ENCODE results near the gene MAP3K8. TPM values are rescaled to one million over a fixed set of nuclear protein-coding genes. Genes with fewer than 3 reads are reported as not detected.

The MAP3K8 gene
- total and polyA plus RNA-seq, 2 donors (not counting 1 experiment from before 2014, with no cell fraction given), result 97.0 to 99.2 TPM

DNA sequence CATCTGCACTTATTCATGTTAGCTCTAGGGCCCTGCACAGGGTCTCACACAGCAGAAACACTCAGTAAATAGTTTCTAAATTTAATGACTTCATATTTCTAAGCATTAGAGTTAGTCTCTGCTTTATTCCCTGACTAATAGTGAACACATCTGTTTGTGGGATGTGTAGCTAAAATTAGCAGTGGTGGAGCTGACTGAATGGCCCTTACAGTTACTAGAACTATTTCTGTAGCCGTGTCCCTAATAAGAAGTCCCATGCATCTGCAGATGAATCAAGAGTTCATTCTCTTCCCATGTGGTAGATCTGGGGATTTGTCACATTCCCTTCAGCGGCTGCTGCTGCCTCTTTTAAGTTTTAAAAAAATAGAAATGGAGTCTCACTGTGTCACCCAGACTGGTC is 11.7 kb downstream of the MAP3K8 start:
- intact Hi-C loops (cut with micrococcal nuclease), result loop anchor here (5.0 kb wide), 1 partner anchor 33 kb away; no protein-coding TSS in a partner anchor
- Histone ChIP-seq H2AFZ (ENCODE audit: insufficient read depth, low read depth, low read length, poor library complexity, severe bottlenecking) (no peak overlapping the region), H3K4me2 (replicated peaks; ENCODE audit: low read depth, low read length, poor library complexity, severe bottlenecking) (no peak overlapping the region), H3K9me3 (ENCODE audit: control extremely low read depth in 1 of 3, control insufficient read depth in 2 of 3, insufficient read depth in 1 of 3, low read length in 2 of 3) (no peaks in the 10 kb centered on the region), H3K36me3 (replicated peaks in 1 of 2; ENCODE audit: control extremely low read depth in 1 of 2, control insufficient read depth in 1 of 2, extremely low read depth in 1 of 2, insufficient read depth in 2 of 2, low read length in 1 of 2) (peaks cover 6 to 78% of the 10 kb centered on the region in 2 experiments), H3K4me1 (ENCODE audit: control insufficient read depth in 2 of 2, insufficient read depth in 2 of 2, low read length in 2 of 2) (peaks cover 41 to 42% of the 10 kb centered on the region in 2 donors), H3K27ac (ENCODE audit: low read length in 2 of 2) (peak overlapping the region; percentile 8 to 53), H3K79me2 (ENCODE audit: control insufficient read depth, insufficient read depth, low read length) (peaks cover 83% of the 10 kb centered on the region), H4K20me1 (ENCODE audit: control insufficient read depth, insufficient read depth, low read length, poor library complexity, severe bottlenecking) (peaks cover 55% of the 10 kb centered on the region), H3K27me3 (replicated peaks in 1 of 4; ENCODE audit: control extremely low read depth in 1 of 4, control insufficient read depth in 3 of 4, insufficient read depth in 4 of 4, low read length in 3 of 4) (no peaks in the 10 kb centered on the region), H3K9ac (ENCODE audit: low read length) (no peak overlapping the region), H3K4me3 (ENCODE audit: control extremely low read depth in 1 of 5, extremely low read depth in 1 of 5, insufficient read depth in 1 of 5, low read depth in 2 of 5, low read length in 4 of 5) (no peak overlapping the region)
- DNase-seq, result no peak
- no peak for ATAC-seq (ENCODE audit: low read depth)
- Mint-ChIP-seq H3K27ac (peak overlapping the region; percentile 67), H3K4me1 (peaks cover 61% of the 10 kb centered on the region), H3K27me3 (no peaks in the 10 kb centered on the region), H3K4me3 (no peak overlapping the region), H3K9me3 (ENCODE audit: insufficient read depth) (no peaks in the 10 kb centered on the region)
- ChIA-PET CTCF (interaction anchor here (0.7 to 2.2 kb wide), 6 partner anchors 16 to 145 kb away, joined by 3 to 10 read pairs (median 3); no protein-coding TSS in a partner anchor), POLR2A (interaction anchor here (0.7 kb wide), 1 partner anchor 27 kb away, joined by 3 read pairs; no protein-coding TSS in a partner anchor)
- TF ChIP-seq, protein P1, sequence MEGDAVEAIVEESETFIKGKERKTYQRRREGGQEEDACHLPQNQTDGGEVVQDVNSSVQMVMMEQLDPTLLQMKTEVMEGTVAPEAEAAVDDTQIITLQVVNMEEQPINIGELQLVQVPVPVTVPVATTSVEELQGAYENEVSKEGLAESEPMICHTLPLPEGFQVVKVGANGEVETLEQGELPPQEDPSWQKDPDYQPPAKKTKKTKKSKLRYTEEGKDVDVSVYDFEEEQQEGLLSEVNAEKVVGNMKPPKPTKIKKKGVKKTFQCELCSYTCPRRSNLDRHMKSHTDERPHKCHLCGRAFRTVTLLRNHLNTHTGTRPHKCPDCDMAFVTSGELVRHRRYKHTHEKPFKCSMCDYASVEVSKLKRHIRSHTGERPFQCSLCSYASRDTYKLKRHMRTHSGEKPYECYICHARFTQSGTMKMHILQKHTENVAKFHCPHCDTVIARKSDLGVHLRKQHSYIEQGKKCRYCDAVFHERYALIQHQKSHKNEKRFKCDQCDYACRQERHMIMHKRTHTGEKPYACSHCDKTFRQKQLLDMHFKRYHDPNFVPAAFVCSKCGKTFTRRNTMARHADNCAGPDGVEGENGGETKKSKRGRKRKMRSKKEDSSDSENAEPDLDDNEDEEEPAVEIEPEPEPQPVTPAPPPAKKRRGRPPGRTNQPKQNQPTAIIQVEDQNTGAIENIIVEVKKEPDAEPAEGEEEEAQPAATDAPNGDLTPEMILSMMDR (IDR thresholded peaks at IDR 0.05), result no peak
- TF ChIP-seq EZH2 (IDR thresholded peaks at IDR 0.05; ENCODE audit: borderline replicate concordance, insufficient read depth, low read depth, low read length, poor library complexity, severe bottlenecking), result no peak
- 83% methylated on average over 1 of the region's 2 CpGs for WGBS (ENCODE audit: insufficient coverage)

- ATAC-seq (ENCODE audit: low read depth), result no peak
- intact Hi-C loops (cut with micrococcal nuclease), result loop anchor here (1.0 to 5.0 kb wide), 2 partner anchors 8 to 35 kb away; no protein-coding TSS in a partner anchor
- POLR2A ChIA-PET, result interaction anchor here (0.6 kb wide), 2 partner anchors 14 to 19 kb away, joined by 3 read pairs; no protein-coding TSS in a partner anchor
- H3K36me3 ChIP-seq (replicated peaks in 1 of 2; ENCODE audit: control extremely low read depth in 1 of 2, control insufficient read depth in 1 of 2, extremely low read depth in 1 of 2, insufficient read depth in 2 of 2, low read length in 1 of 2), result peaks cover 6 to 78% of the 10 kb centered on the region in 2 experiments
- Mint-ChIP-seq H3K27ac (peak overlapping the region; percentile 28), H3K4me1 (peaks cover 51% of the 10 kb centered on the region), H3K4me3 (peak overlapping the region; percentile 16), H3K27me3 (no peaks in the 10 kb centered on the region), H3K9me3 (ENCODE audit: insufficient read depth) (no peaks in the 10 kb centered on the region)
- H3K4me2 ChIP-seq (replicated peaks; ENCODE audit: low read depth, low read length, poor library complexity, severe bottlenecking), result peak overlapping the region; percentile 9
- no peak overlapping the region for H2AFZ ChIP-seq (ENCODE audit: insufficient read depth, low read depth, low read length, poor library complexity, severe bottlenecking)
- no peaks in the 10 kb centered on the region for H3K27me3 ChIP-seq (replicated peaks in 1 of 4; ENCODE audit: control extremely low read depth in 1 of 4, control insufficient read depth in 3 of 4, insufficient read depth in 4 of 4, low read length in 3 of 4)
- no peak for DNase-seq
- peaks cover 34% of the 10 kb centered on the region in 2 donors for H3K4me1 ChIP-seq (ENCODE audit: control insufficient read depth in 2 of 2, insufficient read depth in 2 of 2, low read length in 2 of 2)
- 60% methylated on average over 1 of the region's 10 CpGs for WGBS (ENCODE audit: insufficient coverage)
- H3K9me3 ChIP-seq (ENCODE audit: control extremely low read depth in 1 of 3, control insufficient read depth in 2 of 3, insufficient read depth in 1 of 3, low read length in 2 of 3), result no peaks in the 10 kb centered on the region
- no peak overlapping the region for H3K4me3 ChIP-seq (ENCODE audit: control extremely low read depth in 1 of 5, extremely low read depth in 1 of 5, insufficient read depth in 1 of 5, low read depth in 2 of 5, low read length in 4 of 5)
- no peak overlapping the region for H3K9ac ChIP-seq (ENCODE audit: low read length)
- peak overlapping the region; percentile 9 to 49 for H3K27ac ChIP-seq (ENCODE audit: low read length in 2 of 2)
- peaks cover 41% of the 10 kb centered on the region for H4K20me1 ChIP-seq (ENCODE audit: control insufficient read depth, insufficient read depth, low read length, poor library complexity, severe bottlenecking)
- peaks cover 73% of the 10 kb centered on the region for H3K79me2 ChIP-seq (ENCODE audit: control insufficient read depth, insufficient read depth, low read length)
- CTCF ChIA-PET, result interaction anchor here (0.9 to 1.4 kb wide), 2 partner anchors 32 to 81 kb away, joined by 3 to 4 read pairs; no protein-coding TSS in a partner anchor
- TF ChIP-seq, protein P1 (IDR thresholded peaks at IDR 0.05), result no peak
Measured at GRCh38 chr10:30447125-30447799, 13.3 kb downstream of the MAP3K8 start.

Data from B cell (primary cell).